ENCODE measurements around the gene PEX11A.

The PEX11A gene

DNA sequence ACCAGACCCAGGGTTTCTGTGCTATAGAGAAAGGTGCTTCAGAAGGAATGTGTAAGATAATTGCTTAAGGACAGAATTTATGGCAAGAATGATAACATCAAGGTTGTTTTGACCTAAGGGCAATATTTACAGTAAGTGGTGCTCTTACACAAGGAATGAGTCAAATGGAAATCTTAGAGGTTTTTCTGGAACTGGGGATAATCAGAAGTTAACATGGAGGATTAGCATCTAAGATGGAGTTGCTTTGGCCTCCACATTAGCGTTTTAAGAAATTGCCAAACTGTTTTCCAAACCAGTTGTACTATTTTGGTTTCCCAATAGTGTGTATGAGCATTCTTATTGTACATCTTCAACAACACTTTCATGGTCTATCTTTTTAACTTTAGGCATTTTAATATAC is 3.1 kb upstream of the PEX11A start:
- DNase-seq (ENCODE audit: low read depth) = no peak
- TF ChIP-seq, protein P1, sequence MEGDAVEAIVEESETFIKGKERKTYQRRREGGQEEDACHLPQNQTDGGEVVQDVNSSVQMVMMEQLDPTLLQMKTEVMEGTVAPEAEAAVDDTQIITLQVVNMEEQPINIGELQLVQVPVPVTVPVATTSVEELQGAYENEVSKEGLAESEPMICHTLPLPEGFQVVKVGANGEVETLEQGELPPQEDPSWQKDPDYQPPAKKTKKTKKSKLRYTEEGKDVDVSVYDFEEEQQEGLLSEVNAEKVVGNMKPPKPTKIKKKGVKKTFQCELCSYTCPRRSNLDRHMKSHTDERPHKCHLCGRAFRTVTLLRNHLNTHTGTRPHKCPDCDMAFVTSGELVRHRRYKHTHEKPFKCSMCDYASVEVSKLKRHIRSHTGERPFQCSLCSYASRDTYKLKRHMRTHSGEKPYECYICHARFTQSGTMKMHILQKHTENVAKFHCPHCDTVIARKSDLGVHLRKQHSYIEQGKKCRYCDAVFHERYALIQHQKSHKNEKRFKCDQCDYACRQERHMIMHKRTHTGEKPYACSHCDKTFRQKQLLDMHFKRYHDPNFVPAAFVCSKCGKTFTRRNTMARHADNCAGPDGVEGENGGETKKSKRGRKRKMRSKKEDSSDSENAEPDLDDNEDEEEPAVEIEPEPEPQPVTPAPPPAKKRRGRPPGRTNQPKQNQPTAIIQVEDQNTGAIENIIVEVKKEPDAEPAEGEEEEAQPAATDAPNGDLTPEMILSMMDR (conservative IDR thresholded peaks at IDR 0.05; ENCODE audit: low read depth, low read length) = no peak
- H3K4me3 ChIP-seq (ENCODE audit: low read depth, low read length) = no peak overlapping the region

DNA sequence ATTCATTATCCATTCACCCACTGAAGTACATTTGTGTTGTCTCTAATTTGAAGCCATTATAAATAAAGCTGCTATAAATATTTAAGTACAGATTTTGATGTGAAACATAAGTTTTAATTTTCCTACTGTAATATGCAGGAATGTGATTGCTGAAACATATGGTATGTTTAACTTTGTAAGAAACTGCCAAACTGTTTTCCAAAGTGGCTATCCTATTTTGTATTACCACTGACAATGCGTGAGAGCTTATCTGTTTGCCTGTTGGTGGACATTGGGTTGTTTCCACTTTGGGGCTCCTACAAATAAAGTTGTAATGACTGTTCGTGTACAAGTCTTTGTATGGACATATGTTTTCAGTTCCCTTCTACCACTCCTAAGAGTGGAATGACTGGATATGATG is 2.5 kb upstream of the PEX11A start:
- TF ChIP-seq, protein P1 (conservative IDR thresholded peaks at IDR 0.05; ENCODE audit: low read depth, low read length) = no peak
- no peak for DNase-seq (ENCODE audit: low read depth)
- H3K4me3 ChIP-seq (ENCODE audit: low read depth, low read length) = no peak overlapping the region

DNA sequence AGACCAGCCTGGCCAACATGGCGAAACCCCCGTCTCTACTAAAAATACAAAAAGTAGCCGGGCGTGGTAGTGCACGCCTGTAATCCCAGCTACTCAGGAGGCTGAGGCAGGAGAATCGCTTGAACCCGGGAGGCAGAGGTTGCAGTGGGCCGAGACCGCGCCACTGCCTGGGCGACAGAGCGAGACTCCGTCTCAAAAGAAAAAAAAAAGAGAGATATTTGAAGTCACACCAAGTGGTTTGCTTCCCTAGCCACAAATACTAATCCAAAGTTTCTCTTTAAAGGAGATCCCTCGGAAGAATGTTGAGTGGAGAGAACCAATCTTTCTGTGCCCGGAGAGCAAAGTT is 651 bp downstream of the PEX11A start:
- H3K4me3 ChIP-seq (ENCODE audit: low read depth, low read length) = peak overlapping the region; percentile 93
- peak; percentile 12 for DNase-seq (ENCODE audit: low read depth)

DNA sequence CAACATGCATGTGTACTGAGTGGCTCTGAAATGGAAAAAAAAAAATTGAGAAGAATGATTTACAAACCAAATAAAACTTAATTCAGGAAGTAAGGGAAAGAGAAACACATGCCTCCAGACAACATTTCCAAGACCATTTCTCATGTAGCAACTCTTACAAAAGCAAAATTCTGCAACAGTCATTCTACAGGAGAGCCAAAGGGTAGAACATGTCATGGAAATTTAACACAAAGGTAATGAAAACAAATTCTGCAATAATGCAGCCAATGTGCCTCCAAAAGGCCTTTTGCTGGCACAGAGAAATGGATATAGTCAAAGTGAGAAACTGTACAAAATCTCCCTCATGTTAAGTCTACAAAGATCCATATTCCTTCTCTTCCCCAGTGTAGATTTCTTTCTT is 4.0 kb downstream of the PEX11A start:
- no peak for DNase-seq (ENCODE audit: low read depth)
- TF ChIP-seq, protein P1 (conservative IDR thresholded peaks at IDR 0.05; ENCODE audit: low read depth, low read length) = no peak
- no peak overlapping the region for H3K4me3 ChIP-seq (ENCODE audit: low read depth, low read length)

DNA sequence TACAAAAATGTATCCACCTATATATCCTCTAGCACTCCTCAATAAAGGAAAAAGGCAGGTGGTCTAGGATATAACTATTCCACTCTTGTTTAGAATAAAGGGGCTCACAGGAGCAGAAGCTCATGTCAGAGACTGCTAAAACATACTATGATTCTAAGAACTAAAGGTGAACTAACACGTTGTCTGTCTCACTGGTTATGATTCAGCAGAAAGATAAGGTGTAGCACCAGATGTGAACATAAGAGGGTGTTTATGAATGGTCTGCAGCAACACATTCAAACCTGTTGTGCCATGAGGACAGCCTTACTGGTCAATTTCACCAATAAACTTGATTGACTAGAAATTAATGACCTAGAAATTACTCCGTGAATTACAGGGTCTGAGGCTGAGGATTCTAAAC is 4.6 kb downstream of the PEX11A start:
- no peak for DNase-seq (ENCODE audit: low read depth)

DNA sequence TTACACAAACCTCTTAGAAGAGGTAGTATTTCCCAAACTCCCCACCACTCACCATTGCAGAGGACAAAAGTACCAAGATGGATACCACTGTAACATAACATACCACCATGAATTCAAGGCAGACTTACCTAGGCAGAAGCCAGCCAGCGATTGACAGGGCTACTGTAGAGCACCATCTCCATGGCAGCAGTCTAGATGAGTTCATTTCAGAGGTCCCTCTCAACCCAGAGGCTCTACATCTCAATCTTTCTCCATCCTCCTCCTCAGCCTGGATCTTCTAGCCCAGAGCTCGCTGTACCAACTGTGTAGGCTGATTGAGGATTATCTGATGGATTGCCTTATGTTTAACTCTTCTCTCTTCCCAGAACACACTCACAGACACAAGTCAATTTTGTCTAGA is 9.4 kb downstream of the PEX11A start:
- H3K4me3 ChIP-seq (ENCODE audit: low read depth, low read length) = no peak overlapping the region
- TF ChIP-seq, protein P1 (conservative IDR thresholded peaks at IDR 0.05; ENCODE audit: low read depth, low read length) = no peak
- no peak for DNase-seq (ENCODE audit: low read depth)

More for the DNA sequence above, 4.6 kb downstream of the PEX11A start:
- TF ChIP-seq, protein P1 (conservative IDR thresholded peaks at IDR 0.05; ENCODE audit: low read depth, low read length) = no peak
- H3K4me3 ChIP-seq (ENCODE audit: low read depth, low read length) = no peak overlapping the region

DNA sequence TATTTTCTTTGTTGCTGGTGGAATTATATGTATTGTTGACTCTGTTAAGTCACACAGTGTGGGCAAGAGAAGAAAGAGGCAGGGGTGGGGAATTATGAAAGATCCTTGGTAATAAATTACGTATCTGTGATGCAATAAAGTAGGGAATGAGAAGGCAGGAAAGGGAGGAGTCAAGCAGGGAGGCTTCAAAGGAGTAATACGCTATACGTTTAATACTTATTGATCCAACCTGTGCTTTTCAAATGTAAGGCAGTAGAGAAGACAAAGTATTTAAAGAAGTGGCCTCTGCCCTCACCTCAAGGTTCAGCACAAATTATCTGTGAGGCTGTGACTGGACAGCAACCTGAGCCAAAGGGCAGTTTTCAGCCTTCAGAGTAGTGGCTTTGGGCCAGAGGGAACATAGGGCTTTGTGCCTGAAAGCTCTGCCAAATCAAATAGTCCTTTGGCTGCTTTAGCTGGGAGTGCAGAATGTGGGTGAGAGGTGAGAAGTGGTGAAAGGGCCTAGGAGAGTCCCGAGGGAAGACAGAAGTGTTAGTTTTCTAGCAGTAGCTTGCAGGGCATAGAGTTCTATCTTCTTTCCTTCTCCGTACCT is 10.2 kb downstream of the PEX11A start:
- TF ChIP-seq, protein P1 (conservative IDR thresholded peaks at IDR 0.05; ENCODE audit: low read depth, low read length) = no peak
- DNase-seq (ENCODE audit: low read depth) = peak; percentile 89
- peak overlapping the region; percentile 4 for H3K4me3 ChIP-seq (ENCODE audit: low read depth, low read length)
